Peyer's patch (tissue), 4 donors: Measurements from ENCODE around the gene FGD5.

Experiments
- CTCF ChIP-seq, 6 experiments: fragments of 450-650 bp in 4 of 6; fragments of 200-600 bp in 2 of 6; sonication (generic) in 1 of 6; IDR thresholded peaks; one replicate each; pipeline ENCODE4 v1.5.1; 2017 to 2019; ENCODE audit warnings: antibody characterized with exemption in 6 of 6, mild to moderate bottlenecking in 3 of 6, moderate library complexity in 1 of 6
- POLR2A ChIP-seq, 2 donors: fragments of 450-650 bp; IDR thresholded peaks; one replicate each; pipeline ENCODE4 v1.5.1; 2017; ENCODE audit warnings: antibody characterized with exemption in 2 of 2, mild to moderate bottlenecking in 2 of 2, moderate library complexity in 2 of 2

GRCh38 chr3:14969671-14970070 lies 150.9 kb downstream of the FGD5 start:
- TF ChIP-seq POLR2A (IDR thresholded peaks at IDR 0.05) = no peak
- TF ChIP-seq CTCF (IDR thresholded peaks at IDR 0.05) = no peak
